DMS53 (cell line): Measurements from ENCODE around the gene PHKA2.

Experiments
- DNase-seq: peaks from one replicate; lab custom pipeline; 2025; lab: John Stamatoyannopoulos, UW

The PHKA2 gene

GRCh38 chrX:18888281-18888680, 95.6 kb downstream of the PHKA2 start:
- DNase-seq, result no peak

DNA sequence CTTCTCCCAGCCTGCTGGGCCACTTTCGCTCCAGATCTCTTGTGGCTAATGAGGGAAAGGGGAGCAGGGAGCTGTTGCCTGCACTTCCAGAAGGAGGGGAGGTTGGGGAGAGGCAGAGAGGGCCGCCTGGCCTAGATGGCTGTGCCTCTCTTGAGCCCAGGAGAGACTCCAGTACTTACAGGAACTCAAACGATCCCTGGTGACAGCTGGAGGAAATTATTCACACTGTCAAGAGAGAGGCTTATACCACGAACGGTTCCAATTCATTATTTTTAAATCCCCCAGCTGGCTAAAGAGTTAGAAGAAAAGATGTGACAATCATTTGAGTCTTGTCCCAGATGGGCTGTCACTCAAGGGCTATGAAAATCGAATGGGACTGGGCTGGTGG, 96.1 kb downstream of the PHKA2 start:
- DNase-seq, result peak; percentile 45

- DNase-seq, result peak; percentile 48
Measured at GRCh38 chrX:18887177-18887824, 96.6 kb downstream of the PHKA2 start.

GRCh38 chrX:18886344-18887161, 97.4 kb downstream of the PHKA2 start:
- DNase-seq, result peak; percentile 75

DNA sequence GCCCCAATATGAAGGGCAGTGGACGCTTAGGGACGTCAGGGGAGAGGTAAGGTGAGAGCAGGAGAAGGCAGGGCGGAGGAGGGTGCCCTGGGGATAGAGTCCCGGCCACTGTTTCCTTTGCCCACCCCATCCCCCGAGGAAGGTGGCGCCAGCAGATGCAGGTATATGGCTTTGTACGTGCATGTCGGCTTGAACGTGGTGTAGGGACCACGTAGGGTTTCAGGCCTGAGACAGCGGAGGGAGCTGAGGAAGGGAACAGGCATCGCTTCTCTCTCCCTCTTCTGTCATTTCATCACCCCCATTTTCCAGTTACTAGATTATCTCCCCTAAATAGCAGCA, 97.9 kb downstream of the PHKA2 start:
- DNase-seq, result peak; percentile 57

- DNase-seq, result no peak
Measured at GRCh38 chrX:18885328-18886004, 98.4 kb downstream of the PHKA2 start.

- DNase-seq, result no peak
Measured at GRCh38 chrX:18884916-18885315, 99.0 kb downstream of the PHKA2 start.

- DNase-seq, result peak; percentile 9
Measured at GRCh38 chrX:18883961-18884765, 99.8 kb downstream of the PHKA2 start.

- no peak for DNase-seq
Measured at GRCh38 chrX:18883234-18883960, 100.5 kb downstream of the PHKA2 start.

- no peak for DNase-seq
Measured at GRCh38 chrX:18879144-18879543, 104.8 kb downstream of the PHKA2 start.

DNA sequence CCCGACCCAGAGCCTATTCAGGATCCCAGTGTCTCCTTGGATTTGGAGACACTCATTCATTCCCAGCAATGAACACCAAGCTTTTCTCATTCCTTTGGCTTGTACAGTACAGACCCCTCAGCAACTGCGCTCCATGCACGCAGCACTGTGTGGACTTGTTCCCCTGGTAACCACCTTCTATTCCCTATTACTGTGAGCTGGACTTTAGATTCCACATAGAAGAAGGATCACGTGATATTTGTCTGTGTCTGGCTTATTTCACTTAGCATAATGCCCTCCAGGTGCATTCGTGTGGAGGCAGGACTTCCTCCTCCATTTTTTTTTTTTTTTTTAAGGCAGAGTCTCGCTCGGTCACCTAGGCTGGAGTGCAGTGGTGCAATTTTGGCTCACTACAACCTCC, 106.4 kb downstream of the PHKA2 start:
- peak; percentile 81 for DNase-seq

- DNase-seq, result no peak
Measured at GRCh38 chrX:18875256-18875878, 108.5 kb downstream of the PHKA2 start.

DNA sequence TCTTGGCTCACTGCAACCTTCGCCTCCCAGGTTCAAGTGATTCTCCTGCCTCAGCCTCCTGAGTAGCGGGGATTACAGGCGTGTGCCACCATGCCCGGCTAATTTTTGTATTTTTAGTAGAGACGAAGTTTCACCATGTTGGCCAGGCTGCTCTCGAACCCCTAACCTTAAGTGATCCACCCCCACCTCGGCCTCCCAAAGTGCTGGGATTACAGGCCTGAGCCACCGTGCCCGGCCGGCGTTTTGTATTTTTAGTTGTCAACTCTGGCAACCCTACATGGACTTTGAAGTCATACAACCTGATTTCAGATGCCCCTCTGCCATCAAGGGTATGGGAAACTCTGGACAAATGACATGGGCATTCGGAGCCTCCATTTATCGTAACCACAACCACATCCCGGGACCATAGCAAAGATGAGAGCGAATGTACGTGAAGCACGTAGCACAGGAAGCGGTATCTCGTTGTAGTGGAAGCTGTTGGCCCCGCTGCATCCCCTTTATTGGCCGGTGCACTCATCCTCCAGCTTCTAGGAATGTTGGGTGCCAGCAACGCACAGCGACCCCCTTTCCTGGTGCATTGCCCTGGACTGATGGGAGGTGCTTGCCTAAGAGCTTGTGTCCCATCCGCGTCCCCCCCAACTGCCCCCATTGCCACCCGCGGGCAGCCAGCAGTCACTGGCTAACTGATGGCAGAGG, 109.2 kb downstream of the PHKA2 start:
- DNase-seq, result no peak

GRCh38 chrX:18873836-18874235, 110.1 kb downstream of the PHKA2 start:
- no peak for DNase-seq

DNA sequence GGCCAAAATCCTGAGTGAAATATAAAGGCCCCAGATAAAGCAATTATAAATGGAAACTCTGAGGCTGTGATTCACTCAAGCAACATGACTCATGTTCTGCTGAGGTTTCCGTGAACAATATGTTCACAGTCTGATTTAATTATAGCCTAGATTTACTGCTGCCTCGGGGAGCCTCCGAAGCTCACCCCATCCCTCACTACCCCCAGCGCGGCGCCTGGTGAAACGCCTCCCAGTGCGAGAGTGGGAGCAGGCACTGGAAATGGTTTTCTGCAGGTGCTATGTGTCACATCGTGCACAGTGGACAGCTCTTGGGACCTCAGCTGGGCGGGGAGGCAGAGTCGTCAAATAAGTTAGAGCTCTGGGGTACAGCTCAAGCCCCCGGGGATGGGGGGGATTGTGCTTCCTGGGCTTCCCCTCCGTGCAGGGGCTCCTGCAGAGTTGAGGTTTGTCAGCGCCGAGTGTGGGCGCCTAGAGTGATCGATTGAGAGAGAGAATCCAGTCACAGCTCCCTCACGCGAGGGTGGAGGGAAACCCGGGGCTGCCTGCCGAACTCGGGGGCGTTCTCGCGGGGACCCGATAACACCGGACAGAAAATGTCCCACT, 110.6 kb downstream of the PHKA2 start:
- DNase-seq, result no peak

DNA sequence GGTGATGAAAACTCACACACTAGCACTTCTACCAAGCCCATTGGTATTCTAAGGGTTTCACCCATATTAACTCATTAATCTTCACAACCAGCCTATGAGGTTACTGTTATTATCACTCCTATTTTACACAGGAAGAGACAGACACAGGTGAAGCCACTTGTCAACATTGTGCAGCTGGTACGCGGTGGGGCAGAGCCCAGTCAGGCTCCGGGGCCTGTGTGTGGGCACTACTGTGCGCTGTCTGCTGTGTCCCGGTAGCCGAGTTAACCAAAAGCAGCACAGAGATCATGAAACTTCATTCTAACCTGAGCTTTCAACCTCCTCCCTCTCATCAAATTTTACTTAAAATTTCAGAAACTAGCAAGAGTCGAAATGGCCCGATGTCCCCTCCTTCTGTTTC, 111.3 kb downstream of the PHKA2 start:
- DNase-seq, result no peak

DNA sequence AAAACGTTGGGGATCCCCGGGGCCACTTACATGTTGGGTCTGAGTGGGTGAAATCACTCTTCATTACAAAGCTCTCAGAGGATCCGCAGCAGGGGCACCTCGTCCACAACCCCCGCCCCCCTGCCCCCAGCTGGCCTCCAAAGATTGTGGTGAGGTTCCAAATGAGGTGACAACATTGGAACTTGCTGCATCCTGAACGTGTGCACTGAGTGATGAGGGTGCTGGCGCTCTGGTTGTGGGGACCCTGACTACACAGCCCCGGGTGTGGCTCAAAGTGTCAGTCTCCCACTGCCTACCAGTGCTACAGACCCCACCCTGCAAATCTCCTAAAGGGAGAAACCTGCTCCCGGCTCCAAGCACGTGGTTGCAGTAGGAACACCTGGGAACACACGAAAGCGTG, 111.9 kb downstream of the PHKA2 start:
- no peak for DNase-seq

DNA sequence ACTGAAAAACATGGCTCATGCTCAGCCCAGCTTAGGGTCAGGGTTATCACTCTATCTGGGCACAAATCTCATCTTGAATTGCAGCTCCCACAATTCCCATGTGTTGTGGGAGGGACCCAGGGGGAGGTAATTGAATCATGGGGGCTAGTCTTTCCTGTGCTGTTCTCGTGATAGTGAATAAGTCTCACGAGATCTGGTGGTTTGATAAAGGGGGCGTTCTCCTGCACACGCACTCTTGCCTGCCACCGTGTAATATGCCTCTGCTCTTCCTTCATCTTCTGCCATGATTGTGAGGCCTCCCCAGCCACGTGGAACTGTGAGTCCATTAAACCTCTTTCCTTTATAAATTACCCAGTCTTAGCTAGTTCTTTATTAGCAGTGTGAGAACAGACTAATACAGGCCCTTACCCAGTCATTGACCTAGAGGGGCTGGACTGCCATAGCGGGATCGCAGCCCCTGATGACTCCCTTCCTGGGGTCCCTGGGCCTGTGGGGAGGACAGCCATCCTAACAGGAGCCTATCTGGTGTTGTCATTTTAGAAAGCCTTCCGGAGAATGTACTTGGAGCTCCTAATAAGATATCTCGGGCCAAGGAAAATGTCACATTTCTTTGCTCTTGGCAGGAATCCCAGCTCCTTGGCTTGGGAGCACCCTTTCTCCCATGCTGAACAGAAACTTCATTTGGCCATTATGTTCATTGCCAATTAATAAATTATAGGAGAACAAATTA, 112.6 kb downstream of the PHKA2 start:
- no peak for DNase-seq

- DNase-seq, result no peak
Measured at GRCh38 chrX:18864390-18864920, 119.5 kb downstream of the PHKA2 start.
